GM12872 (cell line): Measurements from ENCODE around the gene CLEC10A.

Experiments
- TF ChIP-seq, protein P1 (sequence below): IDR thresholded peaks from 3 replicates; pipeline ENCODE4 v1.5.1; 2011; ENCODE audit warnings: low read depth, mild to moderate bottlenecking, low read length, moderate library complexity; ENCODE audit not compliant: insufficient read depth

Gene CLEC10A

DNA sequence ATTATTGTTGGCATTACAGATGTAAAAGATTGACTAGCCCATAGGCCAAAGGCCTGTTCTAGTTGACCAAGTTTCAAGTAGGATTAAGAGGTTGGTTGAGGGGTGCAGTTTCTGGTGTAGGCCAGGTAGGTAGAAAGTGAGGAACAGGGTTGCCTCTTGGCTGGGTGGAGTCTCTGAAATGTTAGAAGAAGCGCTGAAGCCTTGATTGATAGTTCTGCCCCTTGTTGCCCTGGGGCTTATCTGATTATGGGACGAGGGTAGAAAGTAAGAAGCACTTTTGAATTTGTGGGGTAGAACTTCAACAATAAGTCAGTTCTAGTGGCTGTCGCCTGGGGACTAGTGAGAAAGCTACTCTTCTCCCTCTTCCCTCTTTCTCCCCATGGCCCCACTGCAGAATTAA lies 51.0 kb downstream of the CLEC10A start:
- TF ChIP-seq, protein P1, sequence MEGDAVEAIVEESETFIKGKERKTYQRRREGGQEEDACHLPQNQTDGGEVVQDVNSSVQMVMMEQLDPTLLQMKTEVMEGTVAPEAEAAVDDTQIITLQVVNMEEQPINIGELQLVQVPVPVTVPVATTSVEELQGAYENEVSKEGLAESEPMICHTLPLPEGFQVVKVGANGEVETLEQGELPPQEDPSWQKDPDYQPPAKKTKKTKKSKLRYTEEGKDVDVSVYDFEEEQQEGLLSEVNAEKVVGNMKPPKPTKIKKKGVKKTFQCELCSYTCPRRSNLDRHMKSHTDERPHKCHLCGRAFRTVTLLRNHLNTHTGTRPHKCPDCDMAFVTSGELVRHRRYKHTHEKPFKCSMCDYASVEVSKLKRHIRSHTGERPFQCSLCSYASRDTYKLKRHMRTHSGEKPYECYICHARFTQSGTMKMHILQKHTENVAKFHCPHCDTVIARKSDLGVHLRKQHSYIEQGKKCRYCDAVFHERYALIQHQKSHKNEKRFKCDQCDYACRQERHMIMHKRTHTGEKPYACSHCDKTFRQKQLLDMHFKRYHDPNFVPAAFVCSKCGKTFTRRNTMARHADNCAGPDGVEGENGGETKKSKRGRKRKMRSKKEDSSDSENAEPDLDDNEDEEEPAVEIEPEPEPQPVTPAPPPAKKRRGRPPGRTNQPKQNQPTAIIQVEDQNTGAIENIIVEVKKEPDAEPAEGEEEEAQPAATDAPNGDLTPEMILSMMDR, result no peak

DNA sequence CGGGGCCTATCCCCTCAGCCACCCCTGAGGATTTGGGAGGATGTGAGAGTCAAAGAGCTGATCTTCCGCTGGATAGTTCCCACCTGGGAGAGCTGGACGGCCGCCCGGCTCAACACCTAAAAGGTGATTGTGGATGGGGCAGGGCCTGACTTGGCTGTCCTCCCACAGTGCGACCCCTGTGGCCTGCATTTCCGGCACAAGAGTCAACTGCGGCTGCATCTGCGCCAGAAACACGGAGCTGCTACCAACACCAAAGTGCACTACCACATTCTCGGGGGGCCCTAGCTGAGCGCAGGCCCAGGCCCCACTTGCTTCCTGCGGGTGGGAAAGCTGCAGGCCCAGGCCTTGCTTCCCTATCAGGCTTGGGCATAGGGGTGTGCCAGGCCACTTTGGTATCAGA lies 52.7 kb downstream of the CLEC10A start:
- TF ChIP-seq, protein P1, result no peak

DNA sequence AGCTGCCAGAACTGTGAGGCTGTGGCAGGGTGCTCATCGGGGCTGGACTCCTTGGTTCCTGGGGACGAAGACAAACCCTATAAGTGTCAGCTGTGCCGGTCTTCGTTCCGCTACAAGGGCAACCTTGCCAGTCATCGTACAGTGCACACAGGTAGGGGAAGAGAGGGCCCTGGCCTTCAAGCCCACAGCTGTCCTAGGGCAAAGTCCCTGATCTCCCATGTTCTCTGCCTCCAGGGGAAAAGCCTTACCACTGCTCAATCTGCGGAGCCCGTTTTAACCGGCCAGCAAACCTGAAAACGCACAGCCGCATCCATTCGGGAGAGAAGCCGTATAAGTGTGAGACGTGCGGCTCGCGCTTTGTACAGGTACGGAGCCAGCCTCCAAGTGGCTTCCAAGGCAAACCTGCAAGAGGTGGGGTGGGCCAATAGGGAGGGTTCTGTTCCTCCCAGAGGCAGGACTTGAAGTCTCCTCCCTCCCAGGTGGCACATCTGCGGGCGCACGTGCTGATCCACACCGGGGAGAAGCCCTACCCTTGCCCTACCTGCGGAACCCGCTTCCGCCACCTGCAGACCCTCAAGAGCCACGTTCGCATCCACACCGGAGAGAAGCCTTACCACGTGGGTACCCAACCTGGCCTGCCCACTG lies 53.5 kb downstream of the CLEC10A start:
- TF ChIP-seq, protein P1, result no peak

- TF ChIP-seq, protein P1, result no peak
Measured at GRCh38 chr17:7025245-7025644, 54.8 kb downstream of the CLEC10A start.
